NCI-H526 treated with DMSO at 0.1 percent for 48 hours (cell line): ENCODE results near the gene DPAGT1.
"Not testable (repeated sequence)": the region's sequence is repeated elsewhere in the genome, so short reads cannot be mapped to it uniquely, and the experiment has no call there.

ENCODE experiments used
- DNase-seq: peaks from one replicate; lab custom pipeline; 2025; lab: John Stamatoyannopoulos, UW

The DPAGT1 gene

GRCh38 chr11:119101759-119102423 is at the start of gene DPAGT1:
Gene DPAGT1, minus strand, starts transcription at chr11:119101853. Its CDS starts 198 bp downstream, at chr11:119101655.
- DNase-seq, result peak; percentile 100

- no peak for DNase-seq
Measured at GRCh38 chr11:119149786-119150275, 48.2 kb upstream of the DPAGT1 start.

GRCh38 chr11:119149018-119149785 is 47.5 kb upstream of the DPAGT1 start, which contains the start of gene ABCG4:
Gene ABCG4, plus strand, starts transcription at chr11:119149052. Its CDS starts 914 bp downstream, at chr11:119149966.
- peak; percentile 50 for DNase-seq

- no peak for DNase-seq
Measured at GRCh38 chr11:119148720-119149017, 47.0 kb upstream of the DPAGT1 start.

GRCh38 chr11:119147604-119148333 is 46.1 kb upstream of the DPAGT1 start:
- DNase-seq, result no peak

GRCh38 chr11:119145551-119145950 is 43.9 kb upstream of the DPAGT1 start:
- no peak for DNase-seq

GRCh38 chr11:119144825-119145486 is 43.3 kb upstream of the DPAGT1 start:
- peak; percentile 69 for DNase-seq

- DNase-seq, result not testable (repeated sequence)
Measured at GRCh38 chr11:119139276-119139675, 37.6 kb upstream of the DPAGT1 start.

GRCh38 chr11:119134389-119134978 is 32.8 kb upstream of the DPAGT1 start:
- DNase-seq, result no peak

GRCh38 chr11:119130662-119131061 is 29.0 kb upstream of the DPAGT1 start:
- no peak for DNase-seq

GRCh38 chr11:119126675-119127268 is 25.1 kb upstream of the DPAGT1 start:
- no peak for DNase-seq

GRCh38 chr11:119125821-119126220 is 24.2 kb upstream of the DPAGT1 start:
- no peak for DNase-seq

- DNase-seq, result no peak
Measured at GRCh38 chr11:119121811-119122124, 20.1 kb upstream of the DPAGT1 start.

GRCh38 chr11:119121008-119121810 is 19.6 kb upstream of the DPAGT1 start, which contains the start of gene HINFP:
Gene HINFP, plus strand, starts transcription at chr11:119121580. Its CDS starts 5,365 bp downstream, at chr11:119126945.
- peak; percentile 100 for DNase-seq

- no peak for DNase-seq
Measured at GRCh38 chr11:119120639-119121007, 19.0 kb upstream of the DPAGT1 start.

- DNase-seq, result no peak
Measured at GRCh38 chr11:119118946-119119345, 17.3 kb upstream of the DPAGT1 start.

GRCh38 chr11:119118227-119118626 is 16.6 kb upstream of the DPAGT1 start:
- DNase-seq, result no peak

- DNase-seq, result no peak
Measured at GRCh38 chr11:119117004-119117706, 15.5 kb upstream of the DPAGT1 start.

GRCh38 chr11:119116601-119117000 is 14.9 kb upstream of the DPAGT1 start:
- no peak for DNase-seq

GRCh38 chr11:119116235-119116594 is 14.6 kb upstream of the DPAGT1 start:
- DNase-seq, result no peak
